ENCODE results near the gene EID2. TPM values are rescaled to one million over a fixed set of nuclear protein-coding genes. Genes with fewer than 3 reads are reported as not detected.
A peak's percentile ranks its signal among the peaks of the same experiment; 100 is the strongest.

The EID2 gene
- total and polyA plus RNA-seq, 9 donors, result 7.0 to 13.4 (median 10.4) TPM

GRCh38 chr19:39518975-39519374 lies 21.0 kb downstream of the EID2 start:
- Histone ChIP-seq H3K4me3 (ENCODE audit: low read length) (no peak overlapping the region), H3K27ac (ENCODE audit: low read length) (no peak overlapping the region), H3K36me3 (ENCODE audit: control insufficient read depth, insufficient read depth, low read length) (no peaks in the 10 kb centered on the region), H3K4me1 (ENCODE audit: control insufficient read depth, insufficient read depth, low read length) (peaks cover 13% of the 10 kb centered on the region), H3K9me3 (replicated peaks; ENCODE audit: control insufficient read depth, low read depth, low read length) (no peaks in the 10 kb centered on the region), H3K27me3 (ENCODE audit: control insufficient read depth, insufficient read depth, low read length) (peaks cover 47% of the 10 kb centered on the region)
- 73% methylated on average over 8 of the region's 9 CpGs for WGBS (ENCODE audit: insufficient coverage)
- no peak for DNase-seq

DNA sequence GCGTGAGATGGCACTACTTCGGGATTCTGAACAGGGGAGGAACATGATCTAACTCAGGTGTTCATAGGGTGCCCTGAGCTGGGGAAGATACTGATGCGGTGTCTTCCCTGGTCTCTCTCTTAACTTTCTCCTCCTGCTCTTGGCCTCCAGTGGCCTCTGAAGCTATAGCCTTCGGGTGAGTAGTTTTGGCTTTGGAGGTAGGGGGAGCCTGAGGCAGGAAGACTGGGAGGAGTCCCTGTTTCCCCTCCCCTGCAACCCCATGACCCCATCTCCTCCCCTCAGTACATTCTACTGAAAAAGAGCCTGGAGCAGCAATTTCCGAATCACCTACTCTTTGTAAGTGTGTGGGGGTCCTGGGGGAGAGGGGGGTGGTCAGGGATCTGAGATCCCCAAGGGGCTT lies 21.5 kb downstream of the EID2 start:
- peaks cover 52% of the 10 kb centered on the region for H3K27me3 ChIP-seq (ENCODE audit: control insufficient read depth, insufficient read depth, low read length)
- no peak overlapping the region for H3K27ac ChIP-seq (ENCODE audit: low read length)

GRCh38 chr19:39517432-39517831 lies 22.5 kb downstream of the EID2 start:
- no peak overlapping the region for H3K27ac ChIP-seq (ENCODE audit: low read length)
- no peaks in the 10 kb centered on the region for H3K9me3 ChIP-seq (replicated peaks; ENCODE audit: control insufficient read depth, low read depth, low read length)
- DNase-seq, result no peak
- H3K4me1 ChIP-seq (ENCODE audit: control insufficient read depth, insufficient read depth, low read length), result peaks cover 13% of the 10 kb centered on the region
- H3K36me3 ChIP-seq (ENCODE audit: control insufficient read depth, insufficient read depth, low read length), result no peaks in the 10 kb centered on the region
- H3K4me3 ChIP-seq (ENCODE audit: low read length), result no peak overlapping the region
- WGBS (ENCODE audit: insufficient coverage), result 63% methylated on average over 3 of the region's 3 CpGs
- peaks cover 62% of the 10 kb centered on the region for H3K27me3 ChIP-seq (ENCODE audit: control insufficient read depth, insufficient read depth, low read length)

More for the DNA sequence above, 21.5 kb downstream of the EID2 start:
- H3K9me3 ChIP-seq (replicated peaks; ENCODE audit: control insufficient read depth, low read depth, low read length), result no peaks in the 10 kb centered on the region
- WGBS (ENCODE audit: insufficient coverage), result no CpG with 5 or more reads among the region's 5 CpGs
- DNase-seq, result no peak
- H3K4me1 ChIP-seq (ENCODE audit: control insufficient read depth, insufficient read depth, low read length), result peaks cover 13% of the 10 kb centered on the region
- H3K36me3 ChIP-seq (ENCODE audit: control insufficient read depth, insufficient read depth, low read length), result no peaks in the 10 kb centered on the region
- no peak overlapping the region for H3K4me3 ChIP-seq (ENCODE audit: low read length)

DNA sequence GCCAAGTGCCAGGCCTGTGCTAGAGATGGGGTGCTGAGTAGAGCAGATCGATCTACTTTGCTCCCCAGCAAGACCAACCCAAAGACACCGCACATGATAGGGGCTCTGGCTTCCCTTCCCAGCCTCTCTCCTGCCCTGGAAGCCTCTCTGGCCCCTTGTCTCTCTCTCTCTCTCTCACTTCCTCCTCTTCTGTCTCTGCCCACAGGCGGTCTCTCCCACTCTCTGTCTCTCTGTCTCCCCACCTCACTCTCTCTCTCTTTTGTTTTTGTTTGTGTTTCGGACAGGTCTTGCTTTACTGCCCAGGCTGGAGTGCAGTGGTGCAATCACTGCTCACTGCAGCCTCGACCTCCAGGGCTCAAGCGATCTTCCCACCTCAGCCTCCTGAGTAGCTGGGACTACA lies 23.7 kb downstream of the EID2 start:
- 32% methylated on average over 4 of the region's 6 CpGs for WGBS (ENCODE audit: insufficient coverage)
- H3K4me3 ChIP-seq (ENCODE audit: low read length), result no peak overlapping the region
- H3K27me3 ChIP-seq (ENCODE audit: control insufficient read depth, insufficient read depth, low read length), result peaks cover 72% of the 10 kb centered on the region
- no peak for DNase-seq
- no peak overlapping the region for H3K27ac ChIP-seq (ENCODE audit: low read length)
- H3K36me3 ChIP-seq (ENCODE audit: control insufficient read depth, insufficient read depth, low read length), result no peaks in the 10 kb centered on the region
- peaks cover 13% of the 10 kb centered on the region for H3K4me1 ChIP-seq (ENCODE audit: control insufficient read depth, insufficient read depth, low read length)
- H3K9me3 ChIP-seq (replicated peaks; ENCODE audit: control insufficient read depth, low read depth, low read length), result no peaks in the 10 kb centered on the region

GRCh38 chr19:39515551-39516191 lies 24.3 kb downstream of the EID2 start:
- no peak for DNase-seq
- H3K4me3 ChIP-seq (ENCODE audit: low read length), result peak overlapping the region; percentile 41
- H3K4me1 ChIP-seq (ENCODE audit: control insufficient read depth, insufficient read depth, low read length), result peaks cover 13% of the 10 kb centered on the region
- WGBS (ENCODE audit: insufficient coverage), result under 1% methylated on average over 35 of the region's 44 CpGs
- peaks cover 72% of the 10 kb centered on the region for H3K27me3 ChIP-seq (ENCODE audit: control insufficient read depth, insufficient read depth, low read length)
- no peak overlapping the region for H3K27ac ChIP-seq (ENCODE audit: low read length)
- no peaks in the 10 kb centered on the region for H3K9me3 ChIP-seq (replicated peaks; ENCODE audit: control insufficient read depth, low read depth, low read length)
- H3K36me3 ChIP-seq (ENCODE audit: control insufficient read depth, insufficient read depth, low read length), result no peaks in the 10 kb centered on the region

DNA sequence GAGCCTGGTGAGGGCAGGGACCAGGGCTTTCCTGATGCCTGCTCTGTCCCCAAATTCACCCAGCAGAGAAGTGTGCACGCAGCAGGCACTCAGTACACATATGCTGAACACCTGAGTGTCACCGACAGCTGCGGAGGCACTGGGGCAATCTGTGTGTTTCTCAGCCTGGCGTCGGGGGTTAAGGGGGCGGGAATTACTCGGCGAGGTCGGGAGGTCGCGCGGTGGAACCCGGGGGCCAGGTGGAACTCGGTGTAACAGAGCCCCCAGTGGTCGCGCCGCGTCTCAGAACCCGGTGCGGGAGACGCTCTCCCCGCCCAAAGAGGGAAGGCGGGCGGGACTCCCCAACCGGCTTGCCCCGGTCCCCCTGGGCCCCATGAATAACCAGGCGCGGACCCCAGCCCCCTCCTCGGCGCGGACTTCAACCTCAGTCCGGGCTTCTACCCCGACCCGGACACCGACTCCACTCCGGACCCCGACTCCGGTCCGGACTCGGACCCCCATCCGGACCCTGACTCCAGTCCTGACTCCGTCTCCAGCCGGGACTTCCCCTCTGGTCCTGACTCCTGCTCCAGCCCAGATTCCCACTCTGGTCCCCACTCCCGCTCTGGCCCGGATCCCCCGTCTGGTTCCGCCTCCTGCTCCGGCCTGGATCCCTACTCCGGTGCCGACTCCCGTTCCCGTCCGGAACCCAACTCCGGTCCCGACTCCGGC lies 25.0 kb downstream of the EID2 start, which contains the start of gene SELENOV:
TSS of gene SELENOV (plus strand) at position 300 of the 711 bp plus-strand sequence. CDS start at position 374, 74 bp downstream.
- under 1% methylated on average over 56 of the region's 56 CpGs for whole genome bisulfite sequencing (ENCODE audit: insufficient coverage)
- no peaks in the 10 kb centered on the region for H3K36me3 ChIP-seq (ENCODE audit: control insufficient read depth, insufficient read depth, low read length)
- H3K4me3 ChIP-seq (ENCODE audit: low read length), result peak within 1 kb of the TSS; percentile 41
- DNase-seq, result peak; percentile 43
- H3K27ac ChIP-seq (ENCODE audit: low read length), result no peak within 1 kb of the TSS
- H3K9me3 ChIP-seq (replicated peaks; ENCODE audit: control insufficient read depth, low read depth, low read length), result no peaks in the 10 kb centered on the region
- H3K27me3 ChIP-seq (ENCODE audit: control insufficient read depth, insufficient read depth, low read length), result peaks cover 72% of the 10 kb centered on the region
- H3K4me1 ChIP-seq (ENCODE audit: control insufficient read depth, insufficient read depth, low read length), result peaks cover 13% of the 10 kb centered on the region

- WGBS (ENCODE audit: insufficient coverage), result no CpG with 5 or more reads among the region's 2 CpGs
- Histone ChIP-seq H3K27ac (ENCODE audit: low read length) (no peak overlapping the region), H3K27me3 (ENCODE audit: control insufficient read depth, insufficient read depth, low read length) (peaks cover 75% of the 10 kb centered on the region), H3K36me3 (ENCODE audit: control insufficient read depth, insufficient read depth, low read length) (no peaks in the 10 kb centered on the region), H3K4me1 (ENCODE audit: control insufficient read depth, insufficient read depth, low read length) (peaks cover 13% of the 10 kb centered on the region), H3K4me3 (ENCODE audit: low read length) (no peak overlapping the region), H3K9me3 (replicated peaks; ENCODE audit: control insufficient read depth, low read depth, low read length) (no peaks in the 10 kb centered on the region)
- no peak for DNase-seq
Measured at GRCh38 chr19:39512988-39513387, 27.0 kb downstream of the EID2 start.

- no peak overlapping the region for H3K27ac ChIP-seq (ENCODE audit: low read length)
- H3K36me3 ChIP-seq (ENCODE audit: control insufficient read depth, insufficient read depth, low read length), result no peaks in the 10 kb centered on the region
- H3K9me3 ChIP-seq (replicated peaks; ENCODE audit: control insufficient read depth, low read depth, low read length), result no peaks in the 10 kb centered on the region
- H3K4me1 ChIP-seq (ENCODE audit: control insufficient read depth, insufficient read depth, low read length), result peaks cover 10% of the 10 kb centered on the region
- no peak overlapping the region for H3K4me3 ChIP-seq (ENCODE audit: low read length)
- no CpG with 5 or more reads among the region's 2 CpGs for WGBS (ENCODE audit: insufficient coverage)
- peaks cover 72% of the 10 kb centered on the region for H3K27me3 ChIP-seq (ENCODE audit: control insufficient read depth, insufficient read depth, low read length)
- no peak for DNase-seq
Measured at GRCh38 chr19:39509233-39509632, 30.7 kb downstream of the EID2 start.

DNA sequence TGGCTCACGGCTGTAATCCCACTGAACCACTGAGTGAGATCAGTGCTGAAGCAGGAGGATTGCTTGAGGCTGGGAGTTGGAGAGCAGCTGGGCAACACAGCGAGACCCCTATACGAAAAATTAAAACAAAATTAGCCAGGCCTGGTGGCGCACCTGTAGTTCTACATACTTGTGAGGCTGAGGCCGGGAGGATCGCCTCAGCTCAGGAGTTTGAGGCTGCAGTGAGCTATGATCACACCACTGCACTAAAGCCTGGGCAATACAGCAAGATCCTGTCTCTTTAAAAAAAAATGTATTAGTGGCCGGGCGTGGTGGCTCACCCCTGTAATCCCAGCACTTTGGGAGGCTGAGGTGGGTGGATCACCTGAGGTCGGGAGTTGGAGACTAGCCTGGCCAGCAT lies 31.3 kb downstream of the EID2 start:
- no peak for DNase-seq
- WGBS (ENCODE audit: insufficient coverage), result 87% methylated on average over 6 of the region's 9 CpGs
- H3K4me1 ChIP-seq (ENCODE audit: control insufficient read depth, insufficient read depth, low read length), result peaks cover 10% of the 10 kb centered on the region
- no peaks in the 10 kb centered on the region for H3K9me3 ChIP-seq (replicated peaks; ENCODE audit: control insufficient read depth, low read depth, low read length)
- H3K4me3 ChIP-seq (ENCODE audit: low read length), result no peak overlapping the region
- H3K36me3 ChIP-seq (ENCODE audit: control insufficient read depth, insufficient read depth, low read length), result no peaks in the 10 kb centered on the region
- no peak overlapping the region for H3K27ac ChIP-seq (ENCODE audit: low read length)
- peaks cover 72% of the 10 kb centered on the region for H3K27me3 ChIP-seq (ENCODE audit: control insufficient read depth, insufficient read depth, low read length)

- H3K27me3 ChIP-seq (ENCODE audit: control insufficient read depth, insufficient read depth, low read length), result peaks cover 72% of the 10 kb centered on the region
- no peak overlapping the region for H3K27ac ChIP-seq (ENCODE audit: low read length)
- no peak for DNase-seq
- no peaks in the 10 kb centered on the region for H3K36me3 ChIP-seq (ENCODE audit: control insufficient read depth, insufficient read depth, low read length)
- H3K4me3 ChIP-seq (ENCODE audit: low read length), result peak overlapping the region; percentile 31
- WGBS (ENCODE audit: insufficient coverage), result 64% methylated on average over 6 of the region's 24 CpGs
- no peaks in the 10 kb centered on the region for H3K9me3 ChIP-seq (replicated peaks; ENCODE audit: control insufficient read depth, low read depth, low read length)
- H3K4me1 ChIP-seq (ENCODE audit: control insufficient read depth, insufficient read depth, low read length), result peaks cover 14% of the 10 kb centered on the region
Measured at GRCh38 chr19:39507715-39508364, 32.1 kb downstream of the EID2 start.

All from muscle of leg (tissue), 11 donors.